Hindlimb muscle (tissue), 1 donor: ENCODE data around the gene KLF17. TPM values are rescaled to one million over a fixed set of nuclear protein-coding genes. Genes with fewer than 3 reads are reported as not detected.

Experiments used
- DNase-seq: peaks from one replicate; pipeline ENCODE4 v3.0.0-alpha.2; 2013
- polyA plus RNA-seq: library from polyadenylated mRNA; unstranded; fragments of 120-200 nt; gene quantifications from one replicate; pipeline ENCODE4 v1.2.1, GENCODE V29; 2013; ENCODE audit not compliant: insufficient read length

Gene KLF17
- polyA plus RNA-seq = not detected

- no peak for DNase-seq
Observed at GRCh38 chr1:44118682-44119081, at the start of gene KLF17. KLF17 (plus strand) TSS chr1:44118821; CDS start chr1:44118908, 87 bp downstream.

- no peak for DNase-seq
Observed at GRCh38 chr1:44071461-44071860, 47.2 kb upstream of the KLF17 start.

GRCh38 chr1:44072204-44072603 is 46.4 kb upstream of the KLF17 start:
- no peak for DNase-seq

GRCh38 chr1:44072821-44073220 is 45.8 kb upstream of the KLF17 start:
- DNase-seq = no peak

GRCh38 chr1:44073528-44073927 is 45.1 kb upstream of the KLF17 start:
- no peak for DNase-seq

GRCh38 chr1:44074415-44074814 is 44.2 kb upstream of the KLF17 start:
- no peak for DNase-seq

- no peak for DNase-seq
Observed at GRCh38 chr1:44076066-44076465, 42.6 kb upstream of the KLF17 start.

- DNase-seq = no peak
Observed at GRCh38 chr1:44077421-44077820, 41.2 kb upstream of the KLF17 start.

GRCh38 chr1:44078104-44078503 is 40.5 kb upstream of the KLF17 start:
- no peak for DNase-seq

- DNase-seq = peak; percentile 18
Observed at GRCh38 chr1:44079566-44079965, 39.1 kb upstream of the KLF17 start.

- DNase-seq = no peak
Observed at GRCh38 chr1:44084998-44085675, 33.5 kb upstream of the KLF17 start.

- no peak for DNase-seq
Observed at GRCh38 chr1:44086692-44087474, 31.7 kb upstream of the KLF17 start.

GRCh38 chr1:44089371-44090048 is 29.1 kb upstream of the KLF17 start:
- no peak for DNase-seq

- no peak for DNase-seq
Observed at GRCh38 chr1:44090429-44091252, 28.0 kb upstream of the KLF17 start.

GRCh38 chr1:44094047-44094446 is 24.6 kb upstream of the KLF17 start:
- DNase-seq = no peak

- DNase-seq = no peak
Observed at GRCh38 chr1:44100183-44100868, 18.3 kb upstream of the KLF17 start.

GRCh38 chr1:44101328-44101727 is 17.3 kb upstream of the KLF17 start:
- DNase-seq = no peak

- no peak for DNase-seq
Observed at GRCh38 chr1:44103270-44104131, 15.1 kb upstream of the KLF17 start.

GRCh38 chr1:44105810-44106209 is 12.8 kb upstream of the KLF17 start:
- DNase-seq = no peak

- DNase-seq = no peak
Observed at GRCh38 chr1:44108241-44108640, 10.4 kb upstream of the KLF17 start.

- no peak for DNase-seq
Observed at GRCh38 chr1:44108971-44109370, 9.7 kb upstream of the KLF17 start.
